ENCODE data around the gene BMAL1. TPM values are rescaled to one million over a fixed set of nuclear protein-coding genes. Genes with fewer than 3 reads are reported as not detected.

The BMAL1 gene
- polyA plus RNA-seq, 3 donors: 10.2 to 43.4 (median 11.5) TPM

- H3K27me3 Mint-ChIP-seq (ENCODE audit: low read depth in 3 of 3): no peaks in the 10 kb centered on the region
- TF ChIP-seq CTCF (IDR thresholded peaks at IDR 0.05): no peak
- H3K9ac ChIP-seq (ENCODE audit: insufficient read depth, low read length, poor library complexity, severe bottlenecking): no peak overlapping the region
- no peaks in the 10 kb centered on the region for H3K4me1 ChIP-seq (ENCODE audit: control insufficient read depth in 1 of 2, insufficient read depth in 2 of 2, low read length in 2 of 2)
- intact Hi-C loops (cut with micrococcal nuclease): no loop called here
- H3K27me3 ChIP-seq (ENCODE audit: control insufficient read depth in 2 of 2, insufficient read depth in 2 of 2, low read length in 2 of 2): no peaks in the 10 kb centered on the region
- H3K79me2 ChIP-seq (ENCODE audit: insufficient read depth, low read length): no peaks in the 10 kb centered on the region
- H3K9me3 Mint-ChIP-seq: no peaks in the 10 kb centered on the region
- no peak overlapping the region for H3K4me2 ChIP-seq (replicated peaks; ENCODE audit: extremely low read depth, low read length, poor library complexity, severe bottlenecking)
- no peak for DNase-seq
- no peak overlapping the region for H2AFZ ChIP-seq (ENCODE audit: insufficient read depth, low read depth, low read length, poor library complexity, severe bottlenecking)
- H3K4me1 Mint-ChIP-seq: no peaks in the 10 kb centered on the region
- peaks cover 97 to 100% of the 10 kb centered on the region in 2 donors for H3K36me3 ChIP-seq (replicated peaks in 1 of 2; ENCODE audit: control insufficient read depth in 1 of 2, insufficient read depth in 2 of 2, low read length in 2 of 2)
- H3K27ac ChIP-seq (ENCODE audit: low read depth in 1 of 2, low read length in 2 of 2): no peak overlapping the region
- no CpG with 5 or more reads among the region's 2 CpGs for WGBS (ENCODE audit: insufficient coverage)
- H3K4me3 Mint-ChIP-seq: no peak overlapping the region
- H3K4me3 ChIP-seq (replicated peaks in 1 of 3; ENCODE audit: low read depth in 2 of 3, low read length in 3 of 3): no peak overlapping the region
- H3K36me3 Mint-ChIP-seq: peaks cover 54 to 55% of the 10 kb centered on the region in 2 donors
- no peaks in the 10 kb centered on the region for H3K9me3 ChIP-seq (replicated peaks in 1 of 2; ENCODE audit: control insufficient read depth in 1 of 2, insufficient read depth in 1 of 2, low read length in 2 of 2)
- no peaks in the 10 kb centered on the region for H4K20me1 ChIP-seq (ENCODE audit: insufficient read depth, low read length)
- H3K27ac Mint-ChIP-seq: no peak overlapping the region
Observed at GRCh38 chr11:13373216-13373615, 95.6 kb downstream of the BMAL1 start.

DNA sequence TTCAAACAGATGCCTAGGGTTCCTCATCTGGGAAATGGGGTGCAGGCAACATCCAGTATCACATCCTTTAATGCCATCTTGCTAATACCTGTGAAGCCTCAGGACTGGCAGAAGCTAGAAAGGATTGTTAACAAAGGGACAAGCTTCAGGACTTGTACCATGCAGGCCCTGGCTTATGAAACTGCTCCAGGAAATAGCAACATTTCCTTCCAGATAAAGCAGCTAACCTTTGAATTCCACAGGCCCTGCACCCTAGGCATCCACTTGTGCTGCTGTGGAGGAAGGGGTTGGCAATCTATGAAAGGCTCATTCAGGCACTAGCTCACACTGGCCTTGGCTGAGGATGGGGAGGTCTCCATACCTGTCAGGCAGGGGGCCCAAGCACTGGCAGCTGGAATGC lies 98.2 kb downstream of the BMAL1 start:
- Mint-ChIP-seq H3K4me1 (peaks cover under 1% of the 10 kb centered on the region), H3K36me3 (peaks cover 74 to 75% of the 10 kb centered on the region in 2 donors), H3K27ac (no peak overlapping the region), H3K4me3 (no peak overlapping the region), H3K27me3 (ENCODE audit: low read depth in 3 of 3) (no peaks in the 10 kb centered on the region), H3K9me3 (no peaks in the 10 kb centered on the region)
- Histone ChIP-seq H3K4me3 (replicated peaks in 1 of 3; ENCODE audit: low read depth in 2 of 3, low read length in 3 of 3) (no peak overlapping the region), H2AFZ (ENCODE audit: insufficient read depth, low read depth, low read length, poor library complexity, severe bottlenecking) (no peak overlapping the region), H4K20me1 (ENCODE audit: insufficient read depth, low read length) (no peaks in the 10 kb centered on the region), H3K36me3 (replicated peaks in 1 of 2; ENCODE audit: control insufficient read depth in 1 of 2, insufficient read depth in 2 of 2, low read length in 2 of 2) (peaks cover 95 to 100% of the 10 kb centered on the region in 2 donors), H3K4me1 (ENCODE audit: control insufficient read depth in 1 of 2, insufficient read depth in 2 of 2, low read length in 2 of 2) (no peaks in the 10 kb centered on the region), H3K27me3 (ENCODE audit: control insufficient read depth in 2 of 2, insufficient read depth in 2 of 2, low read length in 2 of 2) (no peaks in the 10 kb centered on the region), H3K27ac (ENCODE audit: low read depth in 1 of 2, low read length in 2 of 2) (no peak overlapping the region), H3K4me2 (replicated peaks; ENCODE audit: extremely low read depth, low read length, poor library complexity, severe bottlenecking) (no peak overlapping the region), H3K9ac (ENCODE audit: insufficient read depth, low read length, poor library complexity, severe bottlenecking) (no peak overlapping the region), H3K9me3 (replicated peaks in 1 of 2; ENCODE audit: control insufficient read depth in 1 of 2, insufficient read depth in 1 of 2, low read length in 2 of 2) (no peaks in the 10 kb centered on the region), H3K79me2 (ENCODE audit: insufficient read depth, low read length) (no peaks in the 10 kb centered on the region)
- no peak for DNase-seq
- no peak for TF ChIP-seq CTCF (IDR thresholded peaks at IDR 0.05)
- intact Hi-C loops (cut with micrococcal nuclease): no loop called here

All from CD14-positive monocyte (primary cell).